T-helper 9 cell (primary cell): ENCODE measurements around the gene CCNY.
"Not testable (repeated sequence)": the region's sequence is repeated elsewhere in the genome, so short reads cannot be mapped to it uniquely, and the experiment has no call there.

ENCODE experiments used
- DNase-seq: peaks from one replicate; pipeline ENCODE4 v3.0.0-alpha.2; 2020

CCNY gene

GRCh38 chr10:35493196-35494118 lies 157.1 kb downstream of the CCNY start:
- DNase-seq: no peak

- DNase-seq: no peak
Observed at GRCh38 chr10:35495521-35496119, 159.3 kb downstream of the CCNY start.

- DNase-seq: no peak
Observed at GRCh38 chr10:35497909-35498308, 161.6 kb downstream of the CCNY start.

GRCh38 chr10:35498693-35499092 lies 162.4 kb downstream of the CCNY start:
- DNase-seq: no peak

- DNase-seq: no peak
Observed at GRCh38 chr10:35501923-35502322, 165.6 kb downstream of the CCNY start.

GRCh38 chr10:35502692-35503091 lies 166.4 kb downstream of the CCNY start:
- DNase-seq: no peak

- no peak for DNase-seq
Observed at GRCh38 chr10:35503578-35503977, 167.3 kb downstream of the CCNY start.

- no peak for DNase-seq
Observed at GRCh38 chr10:35504132-35504531, 167.8 kb downstream of the CCNY start.

- DNase-seq: no peak
Observed at GRCh38 chr10:35505241-35505873, 169.0 kb downstream of the CCNY start.

GRCh38 chr10:35506741-35507140 lies 170.4 kb downstream of the CCNY start:
- DNase-seq: no peak

GRCh38 chr10:35507519-35508109 lies 171.3 kb downstream of the CCNY start:
- no peak for DNase-seq

GRCh38 chr10:35508647-35509046 lies 172.3 kb downstream of the CCNY start:
- no peak for DNase-seq

GRCh38 chr10:35510891-35511290 lies 174.6 kb downstream of the CCNY start:
- DNase-seq: no peak

GRCh38 chr10:35511647-35512046 lies 175.3 kb downstream of the CCNY start:
- DNase-seq: no peak

- DNase-seq: no peak
Observed at GRCh38 chr10:35516102-35516670, 179.9 kb downstream of the CCNY start.

GRCh38 chr10:35517431-35518181 lies 181.3 kb downstream of the CCNY start:
- no peak for DNase-seq

- DNase-seq: not testable (repeated sequence)
Observed at GRCh38 chr10:35518187-35518586, 181.9 kb downstream of the CCNY start.

- DNase-seq: no peak
Observed at GRCh38 chr10:35520996-35521395, 184.7 kb downstream of the CCNY start.

GRCh38 chr10:35523670-35524225 lies 187.4 kb downstream of the CCNY start:
- DNase-seq: no peak

GRCh38 chr10:35526746-35527145 lies 190.4 kb downstream of the CCNY start:
- no peak for DNase-seq

GRCh38 chr10:35532141-35532540 lies 195.8 kb downstream of the CCNY start:
- DNase-seq: no peak

- DNase-seq: no peak
Observed at GRCh38 chr10:35533565-35533964, 197.3 kb downstream of the CCNY start.
